ENCODE measurements around the gene NOTCH4.
"Not testable (repeated sequence)": the region's sequence is repeated elsewhere in the genome, so short reads cannot be mapped to it uniquely, and the experiment has no call there.

Gene NOTCH4

DNA sequence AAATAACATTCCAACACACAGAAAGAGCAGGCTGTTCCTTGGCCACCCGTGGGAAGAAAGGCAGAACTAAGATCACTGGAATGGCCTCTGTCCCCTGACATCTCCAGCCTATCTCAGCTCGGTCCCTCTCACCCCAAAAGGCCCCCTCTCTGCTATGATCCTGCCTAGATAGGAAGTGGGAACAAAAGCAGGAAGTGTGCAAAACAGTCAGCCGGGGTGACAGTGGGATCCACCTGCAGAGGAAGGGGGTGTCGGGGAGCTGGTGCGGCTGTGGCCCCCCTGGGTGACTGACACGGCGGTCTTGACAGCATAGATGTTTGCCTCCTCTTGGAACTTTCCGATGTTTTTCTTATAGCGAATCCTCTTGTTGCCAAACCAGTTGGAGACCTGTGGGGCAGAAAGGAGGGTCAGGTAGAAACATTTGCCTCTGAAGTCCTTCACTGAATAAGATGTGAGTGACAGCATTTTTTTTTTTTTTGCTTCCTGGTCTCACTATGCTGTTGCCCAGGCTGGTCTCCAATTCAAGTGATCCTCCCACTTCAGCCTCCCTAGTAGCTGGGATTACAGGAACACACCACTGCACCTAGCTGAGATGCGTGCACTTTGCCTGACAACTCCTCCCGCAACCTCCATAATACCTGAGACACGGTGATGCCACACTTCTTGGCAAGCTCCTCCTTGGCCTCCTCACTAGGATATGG lies 36.7 kb downstream of the NOTCH4 start:
- DNase-seq (ENCODE audit: low read depth): no peak
- TF ChIP-seq, protein P1, sequence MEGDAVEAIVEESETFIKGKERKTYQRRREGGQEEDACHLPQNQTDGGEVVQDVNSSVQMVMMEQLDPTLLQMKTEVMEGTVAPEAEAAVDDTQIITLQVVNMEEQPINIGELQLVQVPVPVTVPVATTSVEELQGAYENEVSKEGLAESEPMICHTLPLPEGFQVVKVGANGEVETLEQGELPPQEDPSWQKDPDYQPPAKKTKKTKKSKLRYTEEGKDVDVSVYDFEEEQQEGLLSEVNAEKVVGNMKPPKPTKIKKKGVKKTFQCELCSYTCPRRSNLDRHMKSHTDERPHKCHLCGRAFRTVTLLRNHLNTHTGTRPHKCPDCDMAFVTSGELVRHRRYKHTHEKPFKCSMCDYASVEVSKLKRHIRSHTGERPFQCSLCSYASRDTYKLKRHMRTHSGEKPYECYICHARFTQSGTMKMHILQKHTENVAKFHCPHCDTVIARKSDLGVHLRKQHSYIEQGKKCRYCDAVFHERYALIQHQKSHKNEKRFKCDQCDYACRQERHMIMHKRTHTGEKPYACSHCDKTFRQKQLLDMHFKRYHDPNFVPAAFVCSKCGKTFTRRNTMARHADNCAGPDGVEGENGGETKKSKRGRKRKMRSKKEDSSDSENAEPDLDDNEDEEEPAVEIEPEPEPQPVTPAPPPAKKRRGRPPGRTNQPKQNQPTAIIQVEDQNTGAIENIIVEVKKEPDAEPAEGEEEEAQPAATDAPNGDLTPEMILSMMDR (IDR thresholded peaks at IDR 0.05; ENCODE audit: low read depth, low read length): no peak
- H3K4me3 ChIP-seq (ENCODE audit: low read depth, low read length): no peak overlapping the region

DNA sequence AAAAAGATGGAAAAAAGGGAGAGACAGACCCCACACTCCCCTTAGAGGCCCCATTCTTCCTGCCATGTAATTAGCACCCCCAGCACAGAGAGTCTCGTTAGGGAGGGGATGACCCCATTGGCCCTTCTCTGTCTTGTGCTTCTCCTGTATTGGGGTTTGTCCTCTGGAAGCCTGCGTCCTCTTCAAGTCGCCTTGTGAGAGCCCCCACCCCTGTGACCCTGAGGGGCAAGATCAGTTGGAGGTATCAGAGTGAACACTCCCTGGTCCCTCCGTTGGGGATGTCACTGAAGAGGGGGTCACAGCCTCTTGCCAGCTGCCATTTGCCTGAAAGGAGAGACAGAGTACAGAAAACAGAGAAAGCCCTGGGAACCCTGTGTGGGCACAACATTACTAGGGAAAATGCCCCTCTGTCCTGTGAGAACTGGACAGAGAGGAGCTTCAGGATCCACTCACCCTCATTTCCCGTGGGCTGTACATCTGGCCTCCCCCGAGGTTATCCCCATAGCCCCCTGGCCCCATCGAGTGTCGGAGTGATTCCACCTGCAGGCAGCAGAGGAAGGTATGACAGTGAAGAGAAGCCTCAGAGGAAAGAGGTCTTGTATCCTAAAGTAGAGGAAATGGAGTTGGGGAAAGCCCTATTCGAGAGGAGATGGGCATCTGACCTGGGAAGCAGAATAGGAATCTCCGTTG lies 37.6 kb downstream of the NOTCH4 start:
- not testable (repeated sequence) for H3K4me3 ChIP-seq (ENCODE audit: low read depth, low read length); DNase-seq (ENCODE audit: low read depth)

DNA sequence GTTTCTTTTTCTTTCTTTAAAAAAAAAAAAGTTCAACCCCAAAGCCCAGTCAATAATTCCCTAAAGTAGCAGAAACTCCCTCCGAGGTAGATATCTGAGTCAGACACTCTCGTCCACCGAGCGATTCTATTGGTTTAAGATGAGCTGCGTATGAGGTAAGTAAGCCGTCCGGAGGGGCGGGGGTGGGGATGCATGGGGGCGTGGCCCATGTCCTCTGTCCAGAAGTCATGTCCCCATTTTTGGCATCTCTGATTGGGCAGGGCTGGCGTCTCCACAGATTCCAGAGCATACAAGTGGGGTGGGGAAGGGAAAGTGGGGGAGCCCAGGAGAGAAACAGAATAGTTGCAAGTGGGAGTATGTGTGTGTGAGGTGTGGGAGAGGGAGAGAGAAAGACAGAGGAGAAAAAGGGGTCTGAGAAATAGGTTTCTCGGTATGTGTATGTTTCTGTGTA lies 38.2 kb downstream of the NOTCH4 start:
- not testable (repeated sequence) for H3K4me3 ChIP-seq (ENCODE audit: low read depth, low read length)
- DNase-seq (ENCODE audit: low read depth): peak; percentile 71

DNA sequence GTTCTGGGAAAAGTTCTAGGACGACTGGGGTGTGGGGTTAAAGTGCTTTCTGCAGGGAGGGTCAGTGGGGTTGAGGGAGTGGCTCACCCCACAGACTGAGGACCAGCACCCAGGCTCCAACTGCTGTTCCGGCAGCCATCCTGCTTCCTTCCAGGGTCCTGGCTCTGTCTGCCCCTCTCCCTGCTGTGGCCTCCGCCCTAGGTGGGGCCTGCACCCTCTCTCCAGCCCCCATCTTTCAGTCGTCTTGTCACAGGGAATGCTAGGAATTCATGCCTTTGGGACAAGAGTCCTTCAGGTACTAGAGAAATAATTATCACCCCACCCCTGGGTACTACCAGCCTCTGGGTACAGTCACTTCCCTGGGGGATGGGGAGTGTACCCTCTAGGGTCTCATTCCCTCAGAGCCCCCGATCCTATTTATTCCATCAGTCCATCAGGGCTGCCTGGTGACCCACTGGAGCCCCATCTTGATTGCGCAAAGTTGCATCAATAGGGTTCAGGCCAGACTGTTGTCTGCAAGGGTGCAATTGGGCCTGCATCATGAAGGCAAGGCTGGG lies 39.7 kb downstream of the NOTCH4 start, which contains the start of gene AGER:
TSS of gene AGER (minus strand) at position 170 of the 557 bp plus-strand sequence. CDS start at position 139, 31 bp downstream.
- TF ChIP-seq MYC (IDR thresholded peaks at IDR 0.05; ENCODE audit: low read depth, low read length) (no peak), POLR2A (IDR thresholded peaks at IDR 0.05; ENCODE audit: extremely low read depth, insufficient read length) (no peak)
- TF ChIP-seq, protein P1 (IDR thresholded peaks at IDR 0.05; ENCODE audit: low read depth, low read length): no peak
- TF ChIP-seq, protein P2, sequence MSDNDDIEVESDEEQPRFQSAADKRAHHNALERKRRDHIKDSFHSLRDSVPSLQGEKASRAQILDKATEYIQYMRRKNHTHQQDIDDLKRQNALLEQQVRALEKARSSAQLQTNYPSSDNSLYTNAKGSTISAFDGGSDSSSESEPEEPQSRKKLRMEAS (IDR thresholded peaks at IDR 0.05; ENCODE audit: low read depth, low read length): no peak
- H3K4me3 ChIP-seq (ENCODE audit: low read depth, low read length): no peak within 1 kb of the TSS
- no peak for DNase-seq (ENCODE audit: low read depth)

DNA sequence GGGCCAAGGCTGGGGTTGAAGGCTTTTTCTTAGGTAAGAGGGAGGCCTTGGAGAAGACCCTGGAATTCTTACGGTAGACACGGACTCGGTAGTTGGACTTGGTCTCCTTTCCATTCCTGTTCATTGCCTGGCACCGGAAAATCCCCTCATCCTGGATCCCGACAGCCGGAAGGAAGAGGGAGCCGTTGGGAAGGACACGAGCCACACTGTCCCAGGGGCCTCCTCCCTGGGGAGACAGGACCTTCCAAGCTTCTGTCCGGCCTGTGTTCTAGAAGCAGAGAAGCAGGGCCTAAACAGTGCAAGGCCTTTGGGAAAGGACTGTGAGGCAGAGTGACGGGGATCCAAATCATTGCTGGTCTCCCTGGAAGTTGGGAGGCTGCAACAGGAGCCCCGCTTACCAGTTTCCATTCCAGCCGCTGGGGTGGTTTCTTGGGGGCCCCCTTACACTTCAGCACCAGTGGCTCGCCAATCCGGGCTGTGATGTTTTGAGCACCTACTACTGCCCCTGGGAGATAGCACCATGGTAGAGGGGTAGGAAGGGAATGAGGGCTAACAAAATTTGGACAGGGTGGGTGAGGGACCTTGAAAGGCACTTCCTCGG lies 40.3 kb downstream of the NOTCH4 start:
- DNase-seq (ENCODE audit: low read depth): no peak
- no peak overlapping the region for H3K4me3 ChIP-seq (ENCODE audit: low read depth, low read length)
- TF ChIP-seq, protein P1 (IDR thresholded peaks at IDR 0.05; ENCODE audit: low read depth, low read length): no peak
- TF ChIP-seq, protein P2 (IDR thresholded peaks at IDR 0.05; ENCODE audit: low read depth, low read length): no peak
- no peak for TF ChIP-seq POLR2A (IDR thresholded peaks at IDR 0.05; ENCODE audit: extremely low read depth, insufficient read length)
- no peak for TF ChIP-seq MYC (IDR thresholded peaks at IDR 0.05; ENCODE audit: low read depth, low read length)

DNA sequence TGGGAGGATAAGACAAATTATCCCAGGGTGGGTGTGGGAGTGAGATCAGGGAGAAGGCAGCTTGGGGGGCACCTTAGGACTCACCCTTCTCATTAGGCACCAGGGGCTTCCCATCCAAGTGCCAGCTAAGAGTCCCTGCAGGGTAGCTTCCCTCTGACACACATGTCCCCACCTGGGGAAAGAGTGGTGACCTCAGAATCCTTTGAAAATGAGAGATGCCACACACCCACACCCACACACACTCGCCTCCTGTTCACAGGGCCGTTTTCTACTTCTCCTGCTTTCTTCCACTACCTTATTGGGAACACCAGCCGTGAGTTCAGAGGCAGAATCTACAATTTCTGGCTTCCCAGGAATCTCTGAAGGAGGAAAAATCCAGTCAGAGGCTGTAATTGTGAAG lies 40.8 kb downstream of the NOTCH4 start:
- TF ChIP-seq, protein P1 (IDR thresholded peaks at IDR 0.05; ENCODE audit: low read depth, low read length): no peak
- no peak for TF ChIP-seq MYC (IDR thresholded peaks at IDR 0.05; ENCODE audit: low read depth, low read length)
- TF ChIP-seq, protein P2 (IDR thresholded peaks at IDR 0.05; ENCODE audit: low read depth, low read length): no peak
- TF ChIP-seq POLR2A (IDR thresholded peaks at IDR 0.05; ENCODE audit: extremely low read depth, insufficient read length): no peak
- no peak overlapping the region for H3K4me3 ChIP-seq (ENCODE audit: low read depth, low read length)
- no peak for DNase-seq (ENCODE audit: low read depth)
